Cerebellar cortex (tissue), 1 donor: ENCODE results near the gene SMC6.

ENCODE experiments used
- DNase-seq: peaks from one replicate; pipeline ENCODE4 v3.0.0-alpha.2; 2015; ENCODE audit warnings: low spot score

Gene SMC6, protein sequence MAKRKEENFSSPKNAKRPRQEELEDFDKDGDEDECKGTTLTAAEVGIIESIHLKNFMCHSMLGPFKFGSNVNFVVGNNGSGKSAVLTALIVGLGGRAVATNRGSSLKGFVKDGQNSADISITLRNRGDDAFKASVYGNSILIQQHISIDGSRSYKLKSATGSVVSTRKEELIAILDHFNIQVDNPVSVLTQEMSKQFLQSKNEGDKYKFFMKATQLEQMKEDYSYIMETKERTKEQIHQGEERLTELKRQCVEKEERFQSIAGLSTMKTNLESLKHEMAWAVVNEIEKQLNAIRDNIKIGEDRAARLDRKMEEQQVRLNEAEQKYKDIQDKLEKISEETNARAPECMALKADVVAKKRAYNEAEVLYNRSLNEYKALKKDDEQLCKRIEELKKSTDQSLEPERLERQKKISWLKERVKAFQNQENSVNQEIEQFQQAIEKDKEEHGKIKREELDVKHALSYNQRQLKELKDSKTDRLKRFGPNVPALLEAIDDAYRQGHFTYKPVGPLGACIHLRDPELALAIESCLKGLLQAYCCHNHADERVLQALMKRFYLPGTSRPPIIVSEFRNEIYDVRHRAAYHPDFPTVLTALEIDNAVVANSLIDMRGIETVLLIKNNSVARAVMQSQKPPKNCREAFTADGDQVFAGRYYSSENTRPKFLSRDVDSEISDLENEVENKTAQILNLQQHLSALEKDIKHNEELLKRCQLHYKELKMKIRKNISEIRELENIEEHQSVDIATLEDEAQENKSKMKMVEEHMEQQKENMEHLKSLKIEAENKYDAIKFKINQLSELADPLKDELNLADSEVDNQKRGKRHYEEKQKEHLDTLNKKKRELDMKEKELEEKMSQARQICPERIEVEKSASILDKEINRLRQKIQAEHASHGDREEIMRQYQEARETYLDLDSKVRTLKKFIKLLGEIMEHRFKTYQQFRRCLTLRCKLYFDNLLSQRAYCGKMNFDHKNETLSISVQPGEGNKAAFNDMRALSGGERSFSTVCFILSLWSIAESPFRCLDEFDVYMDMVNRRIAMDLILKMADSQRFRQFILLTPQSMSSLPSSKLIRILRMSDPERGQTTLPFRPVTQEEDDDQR

DNA sequence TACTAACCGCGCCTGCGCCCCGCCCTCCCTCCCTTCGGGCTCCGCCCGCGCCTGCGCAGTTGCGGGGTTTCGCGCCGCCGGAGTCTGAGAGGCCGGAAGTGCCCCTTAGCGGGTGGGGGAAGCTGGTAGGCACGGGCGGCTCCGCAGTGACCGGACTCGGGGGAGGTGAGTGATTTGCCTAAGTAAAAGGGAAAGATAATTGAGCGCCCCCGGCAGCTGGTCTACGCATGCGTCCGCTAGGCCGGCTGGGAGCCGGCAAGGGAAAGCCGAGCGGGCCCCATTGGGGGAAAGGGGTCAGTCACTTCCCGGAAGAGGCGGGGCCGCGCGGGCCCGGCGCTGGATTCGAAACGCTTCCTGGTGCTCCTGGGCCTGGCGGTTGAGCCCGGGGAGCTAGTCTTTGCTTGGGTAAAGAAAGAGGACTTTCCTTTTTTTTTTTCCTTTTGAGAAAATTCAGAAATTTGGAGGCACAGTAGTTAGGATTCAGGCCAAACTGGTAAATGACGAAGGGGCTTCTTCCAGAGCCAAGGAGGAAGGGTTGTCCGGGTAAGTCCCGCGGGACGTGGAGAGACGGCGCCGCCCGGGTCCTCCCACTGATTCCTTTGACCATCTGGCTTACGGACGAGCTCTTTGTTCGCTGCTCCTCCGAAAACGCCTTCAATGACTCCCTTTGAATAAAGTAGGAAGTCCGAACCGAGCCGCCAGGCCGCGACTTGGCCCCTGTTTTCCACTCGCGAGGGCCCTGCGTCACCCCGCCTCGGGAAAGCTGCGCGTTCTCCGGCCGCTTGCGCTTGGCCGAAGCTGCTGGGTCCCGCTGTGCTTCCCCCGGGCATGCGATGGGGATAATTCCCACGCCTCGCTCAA is at the start of gene SMC6, which contains the start of gene GEN1:
Gene SMC6 (minus strand): TSS at position 8 of the 861 bp plus-strand sequence. CDS start 7,864 bp downstream, outside the sequence.
Gene GEN1 (plus strand): TSS at position 336 of the 861 bp plus-strand sequence. CDS start 5,806 bp downstream, outside the sequence.
- peak; percentile 92 for DNase-seq

DNA sequence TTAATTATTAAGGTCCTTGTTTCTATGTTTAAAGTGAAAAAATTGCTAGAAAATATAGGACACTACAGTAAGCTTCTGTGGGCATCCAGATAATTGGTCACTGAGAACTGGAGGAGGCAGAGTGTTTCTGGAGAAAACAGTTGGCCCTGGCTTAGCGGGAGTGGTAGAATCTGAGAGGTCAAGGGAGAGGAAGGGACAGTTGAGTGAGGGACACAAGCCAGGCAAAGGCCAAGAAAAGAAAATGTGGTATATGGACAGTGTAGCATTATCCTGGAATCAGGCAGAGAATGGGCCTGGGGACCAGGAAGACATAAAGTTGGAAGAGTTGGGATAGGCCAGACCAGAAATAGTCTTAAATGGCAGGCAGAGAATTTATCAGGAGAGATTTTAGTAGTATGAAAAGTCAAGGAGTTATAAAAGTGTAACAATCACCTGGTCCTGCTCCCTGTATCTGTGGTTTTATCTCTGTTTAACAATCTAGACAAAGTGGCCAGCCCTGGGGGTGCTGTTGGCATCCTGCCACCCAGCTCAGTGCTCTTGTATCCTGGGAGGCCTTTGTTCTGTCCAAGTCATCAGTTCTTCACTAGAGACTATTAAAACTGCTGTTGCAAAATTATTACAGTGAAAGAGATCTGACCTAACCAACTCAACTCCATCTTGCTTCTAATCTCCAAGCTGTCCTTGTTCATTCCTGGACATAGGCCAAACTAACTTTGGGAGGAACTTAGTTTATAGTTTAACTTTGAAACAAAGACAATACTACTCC is 47.3 kb upstream of the SMC6 start:
- no peak for DNase-seq

DNA sequence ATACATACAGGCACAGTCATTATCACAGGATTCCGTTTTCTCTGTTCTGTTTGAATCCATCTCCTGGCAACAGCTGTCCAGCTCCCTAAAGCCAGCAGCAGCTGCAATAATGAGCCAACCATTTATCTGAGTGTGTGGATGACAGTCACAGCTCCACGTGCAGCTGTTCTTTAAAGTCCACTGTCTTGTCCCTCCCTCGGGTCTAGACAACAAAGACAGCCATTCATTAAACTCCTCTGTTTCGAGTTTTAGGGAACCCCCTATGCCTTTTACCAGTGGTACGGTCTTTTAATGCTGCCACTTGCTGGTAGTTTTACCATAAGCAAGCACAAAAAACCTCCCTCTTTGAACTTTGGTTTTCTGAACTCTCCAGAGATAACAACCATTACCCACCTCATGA is 46.6 kb upstream of the SMC6 start:
- no peak for DNase-seq

DNA sequence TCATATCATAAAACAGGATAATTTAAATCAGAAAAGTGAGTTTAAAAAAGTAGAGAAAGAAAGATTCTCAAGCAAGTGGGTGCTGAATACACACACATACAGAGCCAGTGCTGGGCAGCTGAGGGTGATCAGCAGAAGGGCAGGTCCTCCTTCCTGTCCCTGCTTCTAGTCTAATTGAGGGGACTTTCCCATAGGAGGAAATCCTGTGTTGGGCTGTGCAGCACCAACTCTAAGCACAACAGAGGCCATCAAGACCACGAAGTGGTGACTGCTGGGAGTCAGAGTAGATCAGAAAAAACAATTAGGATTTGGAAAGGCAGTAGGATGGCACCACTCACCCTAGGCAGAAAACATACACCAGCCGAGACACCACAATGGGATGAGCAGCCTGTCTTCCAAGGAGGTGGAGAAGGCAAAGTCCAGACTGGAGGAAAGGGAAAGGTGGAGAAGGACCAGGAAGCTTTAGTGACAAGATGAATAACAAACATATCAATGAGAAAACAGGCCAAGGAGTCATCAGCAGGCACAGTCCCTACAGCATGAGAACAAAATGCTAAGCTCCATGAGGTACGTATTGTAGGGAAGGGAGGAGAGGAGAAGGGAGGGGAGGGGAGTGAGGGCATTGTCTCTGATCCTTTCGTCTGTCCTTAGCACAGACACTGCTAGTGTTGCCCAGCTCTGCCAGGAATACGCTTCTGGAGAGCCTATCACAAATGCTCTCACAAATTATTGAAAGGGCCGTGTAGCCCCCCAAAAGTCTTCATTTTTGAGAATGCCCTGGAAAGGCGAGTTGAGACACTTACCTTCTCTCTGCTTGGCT is 45.9 kb upstream of the SMC6 start:
- no peak for DNase-seq

DNA sequence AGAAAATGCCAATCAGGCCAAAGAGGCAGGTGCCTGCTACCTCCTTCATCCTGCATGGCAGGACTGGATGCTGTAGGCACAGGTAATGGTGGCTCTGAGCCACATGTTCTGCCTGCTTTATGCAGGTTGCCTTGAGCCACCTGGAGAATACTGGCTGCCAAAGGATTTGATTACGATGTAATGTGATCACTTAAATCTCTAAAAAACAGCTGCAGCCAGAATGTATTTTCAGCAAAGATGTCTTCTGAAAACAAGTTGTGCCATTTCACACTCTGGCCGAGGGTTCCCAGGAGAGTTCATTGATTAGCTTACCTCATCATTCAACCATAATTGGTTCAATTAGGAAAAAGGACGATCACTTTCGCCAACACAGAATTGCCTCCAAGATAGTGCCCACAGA is 44.7 kb upstream of the SMC6 start:
- no peak for DNase-seq

DNA sequence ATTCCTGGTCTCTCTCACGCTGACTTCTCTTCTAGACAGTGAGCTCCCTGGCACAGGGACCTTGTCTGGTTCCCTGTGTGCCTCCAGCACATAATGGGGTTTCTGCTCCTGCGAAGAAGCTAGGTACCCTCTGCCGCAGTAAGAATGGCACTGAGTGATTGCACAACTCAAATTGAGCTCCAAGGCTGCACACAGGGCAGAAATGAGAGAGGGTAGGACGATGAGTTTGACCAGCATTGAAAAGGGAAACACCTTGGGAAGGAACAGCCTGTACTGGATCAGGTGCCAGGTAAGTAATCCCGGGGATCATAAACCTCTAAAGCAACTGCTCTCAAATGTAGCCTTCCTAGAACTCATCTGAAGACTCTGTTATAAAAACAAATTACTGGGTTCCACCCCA is 41.7 kb upstream of the SMC6 start:
- DNase-seq: no peak

DNA sequence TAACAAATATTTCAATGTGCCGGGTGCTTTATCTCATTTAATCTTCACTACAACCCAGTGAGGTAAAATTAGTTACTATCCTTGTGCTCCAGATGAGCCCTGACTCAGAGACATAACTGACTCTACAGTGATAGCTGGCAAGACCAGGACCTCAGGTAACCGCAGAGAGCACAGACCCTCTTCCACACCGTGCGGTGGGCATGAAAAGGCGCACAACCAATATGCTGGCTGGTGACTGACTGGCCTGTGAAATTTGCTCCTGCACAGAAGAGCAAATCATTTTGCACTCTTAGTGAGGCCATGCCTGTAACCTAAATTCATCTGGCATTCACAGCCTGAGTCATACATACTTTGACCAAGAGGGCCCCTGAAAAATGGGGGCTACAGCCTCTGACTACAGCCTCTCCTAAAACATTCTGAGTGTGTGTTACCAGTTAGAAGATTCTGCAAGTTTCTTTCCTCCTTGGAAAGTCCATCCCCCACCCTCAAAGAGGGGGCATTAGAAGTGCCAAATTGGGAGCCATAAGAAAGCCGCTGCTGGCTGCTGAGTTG is 40.3 kb upstream of the SMC6 start:
- no peak for DNase-seq

DNA sequence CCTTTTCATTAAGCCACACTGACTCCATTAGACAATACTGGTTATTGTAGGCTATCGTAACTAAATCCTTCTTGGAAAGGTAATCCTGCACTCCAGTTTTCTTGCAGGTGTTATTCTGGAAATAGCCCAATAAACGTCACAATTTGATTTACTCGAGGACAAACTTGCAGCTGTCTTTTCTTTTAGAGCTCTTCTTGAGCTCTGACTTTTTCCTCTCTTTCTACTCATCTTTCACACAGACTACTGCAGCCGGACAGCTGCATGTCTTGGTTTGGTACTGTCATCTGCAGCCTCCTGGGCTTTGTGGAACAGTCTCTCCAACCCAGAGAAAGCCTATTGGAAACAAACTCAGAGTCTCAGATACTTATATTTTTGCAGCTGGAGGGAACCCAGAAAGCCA is 39.7 kb upstream of the SMC6 start:
- DNase-seq: no peak

DNA sequence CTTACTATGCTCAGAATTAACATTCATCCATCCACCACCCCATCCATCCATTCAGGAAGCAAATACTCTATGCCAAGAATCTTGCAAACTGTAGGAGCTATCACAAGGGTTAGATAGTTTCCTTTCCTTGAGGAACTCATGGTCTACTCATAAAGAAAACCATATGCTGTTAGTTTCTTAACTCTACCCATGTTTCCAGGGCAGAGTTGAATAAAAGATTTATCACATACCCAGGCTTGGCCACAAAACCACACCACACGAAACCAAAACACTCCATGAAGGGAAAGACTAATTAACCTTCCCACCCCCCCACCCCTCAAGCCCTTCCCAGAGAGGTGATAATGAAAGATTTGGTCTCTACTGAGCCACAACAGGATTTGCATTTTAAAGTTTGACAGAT is 38.9 kb upstream of the SMC6 start:
- DNase-seq: no peak

DNA sequence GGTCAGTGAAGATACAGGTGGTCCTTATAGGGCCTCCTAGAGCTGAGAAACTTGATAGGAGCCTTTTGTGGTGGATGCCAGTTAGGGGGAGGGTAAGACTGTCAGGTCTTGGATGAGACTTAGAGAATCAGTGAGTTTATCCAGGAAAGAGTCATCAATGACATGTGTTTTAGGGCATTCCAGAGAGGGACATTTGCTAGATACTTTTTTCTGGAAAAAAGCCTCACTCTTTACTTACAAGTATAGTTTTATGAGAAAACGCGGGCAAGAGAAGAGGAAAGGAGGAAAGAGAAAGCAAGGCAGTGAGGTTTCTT is 38.2 kb upstream of the SMC6 start:
- no peak for DNase-seq

DNA sequence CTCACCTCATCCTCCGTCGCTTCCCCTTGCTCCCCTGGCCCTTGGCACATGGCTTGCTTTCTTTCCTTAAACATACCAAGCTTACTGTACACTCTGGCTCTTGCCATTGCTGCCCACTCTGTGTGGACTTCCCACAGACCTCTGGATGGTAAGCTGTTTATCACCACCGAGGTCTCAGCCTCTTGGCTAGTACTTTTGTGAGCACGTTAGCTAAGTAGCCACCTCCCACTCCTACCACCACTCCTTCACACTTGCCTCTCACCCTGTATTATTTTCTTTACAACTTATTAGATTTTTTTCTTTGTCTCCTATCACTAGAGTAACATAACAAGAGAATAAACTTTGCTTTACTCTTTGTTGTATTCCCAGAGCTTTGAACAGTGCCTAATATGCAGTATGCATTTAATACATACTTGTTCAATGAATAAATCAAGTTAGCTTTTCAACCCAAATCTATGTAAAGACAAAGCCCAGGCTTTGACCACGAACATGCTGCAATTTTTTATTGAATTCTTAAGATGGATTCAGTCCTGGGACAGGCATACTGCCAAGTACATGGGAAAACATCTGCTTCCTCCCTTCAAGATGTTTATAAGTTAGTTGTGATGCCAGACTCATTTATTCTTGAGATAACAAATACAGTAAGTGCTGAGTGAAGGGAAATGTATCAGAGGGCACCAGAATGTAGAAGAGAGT is 37.7 kb upstream of the SMC6 start:
- DNase-seq: no peak

DNA sequence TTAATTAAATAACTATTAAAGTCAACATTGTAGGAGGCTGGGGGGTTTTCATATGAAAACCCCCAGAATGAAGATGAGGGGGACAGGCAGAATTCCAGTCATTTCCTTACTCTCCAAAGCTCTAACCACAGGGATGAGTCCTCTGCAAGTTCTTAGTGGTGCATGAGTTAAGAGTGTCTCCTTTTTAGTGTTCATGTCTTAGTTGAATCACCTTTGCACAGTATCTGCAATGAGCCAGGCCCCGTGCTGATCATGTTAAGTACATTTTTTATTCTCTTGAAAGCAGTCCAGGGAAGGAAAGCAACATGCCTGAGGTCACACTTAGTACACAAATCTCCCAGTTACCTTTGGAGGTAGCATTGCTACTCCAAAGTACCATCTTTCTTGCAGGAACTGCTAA is 36.9 kb upstream of the SMC6 start:
- no peak for DNase-seq

DNA sequence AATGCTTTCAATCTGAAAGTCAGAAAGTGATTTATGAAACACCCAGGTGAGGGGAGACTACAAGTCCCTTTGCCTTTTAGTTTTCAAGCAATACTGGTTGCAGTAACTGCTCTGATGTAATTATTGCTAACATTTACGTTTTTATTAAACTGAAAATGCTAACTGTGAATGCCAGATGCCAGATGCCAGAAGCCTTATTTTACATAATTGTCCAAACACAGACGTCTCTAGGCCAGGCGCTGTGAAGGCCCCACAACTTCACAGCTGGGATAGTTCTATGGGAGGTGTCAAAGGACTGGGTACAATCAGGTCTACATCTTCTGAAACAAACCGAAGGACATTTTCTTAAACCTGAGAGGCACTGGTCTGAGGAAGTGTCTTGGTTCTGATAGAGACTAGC is 35.2 kb upstream of the SMC6 start:
- DNase-seq: no peak

DNA sequence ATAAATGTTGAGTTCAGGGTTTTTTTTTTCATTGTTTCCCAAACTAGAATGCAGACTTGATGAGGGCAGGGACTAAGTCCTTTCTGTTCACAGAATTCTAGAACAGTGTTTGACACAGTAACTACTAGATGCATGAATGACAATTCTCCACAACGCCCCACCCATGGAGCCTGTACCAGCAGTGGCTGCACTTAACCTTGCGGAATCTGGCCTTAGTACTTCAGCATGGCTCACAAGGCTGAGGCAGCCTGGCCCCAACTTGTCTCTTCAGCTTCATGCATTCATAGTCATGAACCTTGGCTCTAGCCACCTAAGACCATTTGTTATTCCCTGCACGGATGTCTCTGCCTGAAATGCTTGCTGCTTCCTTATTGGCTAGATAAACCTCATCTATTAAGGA is 33.1 kb upstream of the SMC6 start:
- no peak for DNase-seq

DNA sequence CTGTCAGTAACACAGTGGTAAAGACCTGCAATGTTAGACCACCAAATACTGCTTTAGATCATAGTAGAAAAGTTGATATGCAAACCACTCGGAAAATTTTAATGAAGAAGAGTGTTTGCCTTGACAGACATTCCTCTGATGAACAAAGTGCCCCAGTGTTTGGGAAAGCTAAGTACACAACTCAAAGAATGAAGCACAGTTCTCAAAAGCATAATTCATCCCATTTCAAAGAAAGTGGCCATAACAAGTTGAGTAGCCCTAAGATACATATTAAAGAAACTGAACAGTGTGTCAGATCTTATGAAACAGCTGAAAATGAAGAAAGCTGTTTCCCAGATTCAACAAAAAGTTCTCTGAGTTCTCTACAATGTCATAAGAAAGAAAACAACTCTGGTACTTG is 27.9 kb upstream of the SMC6 start:
- DNase-seq: no peak

DNA sequence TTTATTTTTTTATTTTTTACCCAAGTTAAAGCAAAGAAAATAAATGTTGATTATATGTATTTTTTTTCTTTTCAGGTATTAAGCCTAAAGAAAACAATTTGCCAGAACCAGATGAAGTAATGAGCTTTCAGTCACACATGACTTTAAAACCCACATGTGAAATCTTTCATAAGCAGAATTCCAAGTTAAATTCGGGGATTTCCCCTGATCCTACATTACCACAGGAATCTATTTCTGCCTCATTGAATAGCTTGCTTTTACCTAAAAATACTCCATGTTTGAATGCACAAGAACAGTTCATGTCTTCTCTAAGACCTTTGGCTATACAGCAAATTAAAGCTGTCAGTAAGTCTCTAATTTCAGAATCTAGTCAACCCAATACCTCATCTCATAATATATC is 26.9 kb upstream of the SMC6 start:
- DNase-seq: no peak

DNA sequence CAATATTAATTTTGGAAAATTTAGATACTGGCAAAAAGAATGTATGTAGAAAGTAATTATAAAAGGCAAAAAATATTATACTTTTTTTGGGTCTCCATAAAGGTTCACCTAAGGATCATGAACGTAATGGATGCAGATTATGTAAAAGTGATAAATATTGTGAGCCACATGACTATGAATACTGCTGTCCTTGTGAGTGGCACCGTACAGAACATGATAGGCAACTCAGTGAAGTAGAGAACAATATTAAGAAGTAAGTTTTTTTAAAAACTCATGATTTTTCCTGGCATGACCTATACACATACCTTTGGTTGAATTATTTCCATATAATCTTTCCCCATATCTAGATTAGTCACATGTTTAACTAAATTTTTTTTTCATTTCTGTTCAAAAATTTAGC is 18.9 kb upstream of the SMC6 start:
- no peak for DNase-seq

DNA sequence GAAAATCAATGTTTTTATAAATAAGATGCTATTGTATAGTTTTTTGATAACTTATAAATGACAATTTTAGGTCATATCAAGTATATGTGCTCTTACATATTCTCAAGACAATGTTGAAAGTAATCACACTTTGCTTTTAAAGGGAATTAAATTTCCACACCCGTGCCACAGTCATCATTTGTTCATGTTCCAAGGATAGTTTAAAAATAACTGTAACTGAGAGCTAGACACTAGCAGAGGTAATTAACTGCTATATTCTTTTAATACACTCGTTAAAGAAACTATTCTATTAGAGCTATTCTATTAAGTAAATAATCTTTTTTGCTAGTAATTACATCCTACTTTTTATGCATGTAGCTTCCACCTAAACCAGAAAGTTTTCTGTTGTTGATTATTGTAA is 18.3 kb upstream of the SMC6 start:
- no peak for DNase-seq

DNA sequence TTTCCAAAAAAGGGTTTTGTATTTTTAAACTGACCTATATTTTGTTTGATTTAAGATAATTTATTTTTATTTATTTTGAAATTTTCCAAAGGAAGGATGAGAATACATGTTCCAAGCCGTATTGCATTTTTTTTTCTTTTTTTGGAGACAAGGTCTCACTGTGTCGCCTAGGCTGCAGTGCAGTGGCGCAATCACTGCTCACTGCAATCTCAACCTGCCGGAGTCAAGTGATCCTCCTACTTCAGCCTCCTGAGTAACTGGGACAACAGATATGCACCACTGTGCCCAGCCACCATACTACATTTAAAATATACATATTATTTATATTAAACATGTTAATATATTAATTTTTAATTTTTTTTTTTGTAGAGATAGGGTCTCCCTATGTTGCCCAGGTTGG is 15.3 kb upstream of the SMC6 start:
- no peak for DNase-seq
